ENCODE results near the gene AKR1C1.
"Not testable (repeated sequence)": the region's sequence is repeated elsewhere in the genome, so short reads cannot be mapped to it uniquely, and the experiment has no call there.

Gene AKR1C1

DNA sequence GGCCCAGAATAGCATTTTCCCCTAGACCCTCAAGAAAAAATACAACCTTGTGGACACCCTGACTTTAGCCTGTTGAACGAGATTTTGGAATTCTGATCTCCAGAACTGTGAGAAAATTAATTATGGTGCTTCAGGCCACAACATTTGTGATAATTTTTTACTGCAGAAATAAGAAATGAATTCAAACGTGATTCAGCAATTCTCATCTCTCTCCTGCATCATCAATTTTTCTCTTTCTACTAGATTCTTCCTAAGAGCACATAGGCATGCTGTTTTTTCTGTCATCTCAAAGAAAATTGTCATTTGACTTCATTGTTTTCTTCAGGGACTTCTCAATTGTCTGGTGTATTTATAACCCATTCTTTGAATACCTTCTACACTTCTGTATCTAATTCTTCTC lies 49.4 kb downstream of the AKR1C1 start:
- no peaks in the 10 kb centered on the region for H3K27me3 ChIP-seq (ENCODE audit: control insufficient read depth in 5 of 5, insufficient read depth in 4 of 5, low read length in 5 of 5)
- H3K4me3 ChIP-seq (ENCODE audit: low read depth in 1 of 5, low read length in 5 of 5) = no peak overlapping the region
- H3K9me3 ChIP-seq (ENCODE audit: control insufficient read depth in 5 of 5, low read length in 5 of 5) = no peaks in the 10 kb centered on the region
- H3K4me1 ChIP-seq (ENCODE audit: control insufficient read depth in 5 of 5, insufficient read depth in 5 of 5, low read length in 5 of 5) = peaks cover 0 to 12% (median 4%) of the 10 kb centered on the region in 5 donors
- no peaks in the 10 kb centered on the region for H3K36me3 ChIP-seq (ENCODE audit: control insufficient read depth in 5 of 5, insufficient read depth in 5 of 5, low read length in 5 of 5)
- no peak overlapping the region for H3K27ac ChIP-seq (ENCODE audit: low read depth, low read length)
- no peak overlapping the region for H3K9ac ChIP-seq (ENCODE audit: low read length in 5 of 5)

DNA sequence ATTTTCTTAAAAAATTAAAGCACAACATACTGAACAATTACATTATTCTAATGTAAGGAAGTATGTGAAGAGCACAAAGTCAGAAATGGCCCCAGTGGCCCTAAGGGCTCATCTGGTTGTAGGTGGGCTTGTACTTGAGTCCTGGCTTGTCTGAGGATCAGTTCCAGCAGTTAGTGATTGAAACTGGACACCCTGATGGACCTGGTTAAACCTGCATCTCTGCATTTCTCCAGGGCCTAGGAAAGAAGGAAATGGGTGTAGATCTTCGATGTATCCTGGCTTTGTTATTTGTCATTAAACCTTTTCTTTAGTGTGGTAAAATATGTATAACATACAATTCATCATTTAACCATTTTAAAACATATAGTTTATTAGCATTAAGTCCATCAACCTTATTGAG lies 50.2 kb downstream of the AKR1C1 start:
- Histone ChIP-seq H3K36me3 (ENCODE audit: control insufficient read depth in 5 of 5, insufficient read depth in 5 of 5, low read length in 5 of 5) (no peaks in the 10 kb centered on the region), H3K4me3 (ENCODE audit: low read depth in 1 of 5, low read length in 5 of 5) (no peak overlapping the region), H3K27ac (ENCODE audit: low read depth, low read length) (no peak overlapping the region), H3K9me3 (ENCODE audit: control insufficient read depth in 5 of 5, low read length in 5 of 5) (no peaks in the 10 kb centered on the region), H3K4me1 (ENCODE audit: control insufficient read depth in 5 of 5, insufficient read depth in 5 of 5, low read length in 5 of 5) (peaks cover 0 to 19% (median 10%) of the 10 kb centered on the region in 5 donors), H3K27me3 (ENCODE audit: control insufficient read depth in 5 of 5, insufficient read depth in 4 of 5, low read length in 5 of 5) (no peaks in the 10 kb centered on the region), H3K9ac (ENCODE audit: low read length in 5 of 5) (no peak overlapping the region)

- H3K27me3 ChIP-seq (ENCODE audit: control insufficient read depth in 5 of 5, insufficient read depth in 4 of 5, low read length in 5 of 5); H3K27ac ChIP-seq (ENCODE audit: low read depth, low read length); H3K4me3 ChIP-seq (ENCODE audit: low read depth in 1 of 5, low read length in 5 of 5); H3K9me3 ChIP-seq (ENCODE audit: control insufficient read depth in 5 of 5, low read length in 5 of 5); H3K9ac ChIP-seq (ENCODE audit: low read length in 5 of 5); H3K36me3 ChIP-seq (ENCODE audit: control insufficient read depth in 5 of 5, insufficient read depth in 5 of 5, low read length in 5 of 5): not testable (repeated sequence)
- H3K4me1 ChIP-seq (ENCODE audit: control insufficient read depth in 5 of 5, insufficient read depth in 5 of 5, low read length in 5 of 5) = peaks cover 0 to 26% (median 19%) of the 10 kb centered on the region in 5 donors
These were observed 51.1 kb downstream of the AKR1C1 start for GRCh38 chr10:5014200-5014910.

DNA sequence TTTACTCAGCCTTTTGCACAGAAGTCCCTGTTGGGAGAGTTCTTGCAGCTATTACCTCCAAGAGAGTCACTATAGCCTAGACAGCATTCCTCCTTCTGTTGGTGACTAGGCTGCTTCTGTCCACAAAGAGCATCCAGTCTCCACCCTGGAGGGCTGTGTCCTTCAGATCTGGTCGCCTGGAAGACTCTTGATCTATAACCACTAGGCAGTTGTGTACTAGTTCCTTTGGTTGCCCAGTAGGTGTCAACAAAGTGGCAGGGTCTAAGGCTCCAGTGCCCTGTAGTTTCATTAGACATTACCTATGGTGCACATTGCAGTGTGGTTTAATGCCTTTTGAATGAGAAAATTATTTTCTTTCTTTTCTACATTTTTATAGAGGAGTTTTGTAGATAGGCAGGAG lies 51.7 kb downstream of the AKR1C1 start:
- peaks cover 0 to 30% (median 22%) of the 10 kb centered on the region in 5 donors for H3K4me1 ChIP-seq (ENCODE audit: control insufficient read depth in 5 of 5, insufficient read depth in 5 of 5, low read length in 5 of 5)
- no peaks in the 10 kb centered on the region for H3K27me3 ChIP-seq (ENCODE audit: control insufficient read depth in 5 of 5, insufficient read depth in 4 of 5, low read length in 5 of 5)

DNA sequence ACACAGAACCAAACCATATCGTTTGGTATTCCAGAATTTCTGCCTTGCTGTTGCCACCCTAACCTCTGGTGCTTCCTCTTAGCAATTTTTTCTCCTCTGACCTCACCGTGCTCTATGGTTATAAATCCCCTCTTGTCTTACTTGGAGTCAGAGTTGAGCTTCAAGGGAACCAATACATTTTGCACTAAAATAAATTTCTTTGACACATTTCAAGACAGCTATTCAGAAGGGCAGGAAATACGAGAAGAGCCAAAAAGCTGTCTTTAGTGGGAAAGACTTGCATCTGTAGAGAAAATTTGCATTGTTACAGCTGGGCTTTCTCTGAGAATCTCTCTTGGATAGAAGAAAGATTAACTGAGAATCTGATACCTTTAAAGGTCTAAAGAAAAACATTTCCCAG lies 54.9 kb downstream of the AKR1C1 start:
- no peaks in the 10 kb centered on the region for H3K36me3 ChIP-seq (ENCODE audit: control insufficient read depth in 5 of 5, insufficient read depth in 5 of 5, low read length in 5 of 5)
- peaks cover 0 to 44% (median 31%) of the 10 kb centered on the region in 5 donors for H3K4me1 ChIP-seq (ENCODE audit: control insufficient read depth in 5 of 5, insufficient read depth in 5 of 5, low read length in 5 of 5)
- H3K9me3 ChIP-seq (ENCODE audit: control insufficient read depth in 5 of 5, low read length in 5 of 5) = no peaks in the 10 kb centered on the region
- no peaks in the 10 kb centered on the region for H3K27me3 ChIP-seq (ENCODE audit: control insufficient read depth in 5 of 5, insufficient read depth in 4 of 5, low read length in 5 of 5)
- H3K9ac ChIP-seq (ENCODE audit: low read length in 5 of 5) = peak overlapping the region in 3 of 5 donors; percentile 12 to 46 (median 42)
- H3K4me3 ChIP-seq (ENCODE audit: low read depth in 1 of 5, low read length in 5 of 5) = no peak overlapping the region
- peak overlapping the region; percentile 98 for H3K27ac ChIP-seq (ENCODE audit: low read depth, low read length)

More for the DNA sequence above, 51.7 kb downstream of the AKR1C1 start:
- H3K9ac ChIP-seq (ENCODE audit: low read length in 5 of 5) = no peak overlapping the region
- no peaks in the 10 kb centered on the region for H3K9me3 ChIP-seq (ENCODE audit: control insufficient read depth in 5 of 5, low read length in 5 of 5)
- no peak overlapping the region for H3K4me3 ChIP-seq (ENCODE audit: low read depth in 1 of 5, low read length in 5 of 5)
- no peaks in the 10 kb centered on the region for H3K36me3 ChIP-seq (ENCODE audit: control insufficient read depth in 5 of 5, insufficient read depth in 5 of 5, low read length in 5 of 5)
- H3K27ac ChIP-seq (ENCODE audit: low read depth, low read length) = no peak overlapping the region

- H3K36me3 ChIP-seq (ENCODE audit: control insufficient read depth in 5 of 5, insufficient read depth in 5 of 5, low read length in 5 of 5); H3K9me3 ChIP-seq (ENCODE audit: control insufficient read depth in 5 of 5, low read length in 5 of 5); H3K27me3 ChIP-seq (ENCODE audit: control insufficient read depth in 5 of 5, insufficient read depth in 4 of 5, low read length in 5 of 5); H3K4me3 ChIP-seq (ENCODE audit: low read depth in 1 of 5, low read length in 5 of 5): not testable (repeated sequence)
- H3K27ac ChIP-seq (ENCODE audit: low read depth, low read length) = peak overlapping the region; percentile 98
- peaks cover 0 to 44% (median 31%) of the 10 kb centered on the region in 5 donors for H3K4me1 ChIP-seq (ENCODE audit: control insufficient read depth in 5 of 5, insufficient read depth in 5 of 5, low read length in 5 of 5)
- peak overlapping the region in 2 of 5 donors; percentile 52 to 82 for H3K9ac ChIP-seq (ENCODE audit: low read length in 5 of 5)
These were observed 55.6 kb downstream of the AKR1C1 start for GRCh38 chr10:5018671-5019277.

- not testable (repeated sequence) for H3K9me3 ChIP-seq (ENCODE audit: control insufficient read depth in 5 of 5, low read length in 5 of 5); H3K27me3 ChIP-seq (ENCODE audit: control insufficient read depth in 5 of 5, insufficient read depth in 4 of 5, low read length in 5 of 5); H3K4me3 ChIP-seq (ENCODE audit: low read depth in 1 of 5, low read length in 5 of 5); H3K36me3 ChIP-seq (ENCODE audit: control insufficient read depth in 5 of 5, insufficient read depth in 5 of 5, low read length in 5 of 5)
- H3K9ac ChIP-seq (ENCODE audit: low read length in 5 of 5) = peak overlapping the region in 1 of 5 donors; percentile 82
- H3K27ac ChIP-seq (ENCODE audit: low read depth, low read length) = peak overlapping the region; percentile 98
- H3K4me1 ChIP-seq (ENCODE audit: control insufficient read depth in 5 of 5, insufficient read depth in 5 of 5, low read length in 5 of 5) = peaks cover 0 to 45% (median 29%) of the 10 kb centered on the region in 5 donors
These were observed 56.8 kb downstream of the AKR1C1 start for GRCh38 chr10:5019770-5020612.

DNA sequence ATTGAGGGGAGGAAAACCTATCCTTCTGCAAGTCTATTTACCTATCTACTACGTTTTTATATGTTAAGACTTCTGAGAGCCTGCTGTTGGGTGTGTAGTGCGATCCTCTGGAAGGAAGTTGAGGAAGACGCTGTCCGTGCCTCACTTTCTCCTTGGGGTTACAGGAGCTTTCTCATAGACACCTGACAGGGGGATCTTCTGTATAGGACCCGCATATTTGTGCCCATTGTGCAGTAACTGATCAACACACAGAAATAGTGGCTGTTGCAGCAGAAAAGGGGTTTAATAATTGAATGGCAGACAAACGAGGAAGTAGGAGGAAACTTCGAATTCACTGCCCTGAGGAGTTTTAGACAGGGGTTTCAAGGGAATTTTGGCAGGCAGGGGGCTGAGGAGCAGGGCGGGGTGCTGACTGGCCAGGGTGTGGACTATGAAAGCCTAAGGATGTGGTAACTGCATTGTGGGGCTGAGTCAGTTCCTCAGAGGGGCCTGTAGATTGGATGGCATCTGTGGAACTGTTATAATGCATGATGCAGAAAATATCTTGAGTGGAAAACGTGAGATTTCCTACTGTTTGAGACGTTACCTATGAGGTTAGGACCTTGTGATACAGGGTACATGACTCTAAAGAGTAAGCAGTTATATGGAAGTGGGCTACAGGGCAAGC lies 58.5 kb downstream of the AKR1C1 start:
- not testable (repeated sequence) for H3K9me3 ChIP-seq (ENCODE audit: control insufficient read depth in 5 of 5, low read length in 5 of 5); H3K27ac ChIP-seq (ENCODE audit: low read depth, low read length); H3K9ac ChIP-seq (ENCODE audit: low read length in 5 of 5); H3K4me3 ChIP-seq (ENCODE audit: low read depth in 1 of 5, low read length in 5 of 5); H3K27me3 ChIP-seq (ENCODE audit: control insufficient read depth in 5 of 5, insufficient read depth in 4 of 5, low read length in 5 of 5); H3K36me3 ChIP-seq (ENCODE audit: control insufficient read depth in 5 of 5, insufficient read depth in 5 of 5, low read length in 5 of 5)
- peaks cover 4 to 51% (median 40%) of the 10 kb centered on the region in 5 donors for H3K4me1 ChIP-seq (ENCODE audit: control insufficient read depth in 5 of 5, insufficient read depth in 5 of 5, low read length in 5 of 5)

DNA sequence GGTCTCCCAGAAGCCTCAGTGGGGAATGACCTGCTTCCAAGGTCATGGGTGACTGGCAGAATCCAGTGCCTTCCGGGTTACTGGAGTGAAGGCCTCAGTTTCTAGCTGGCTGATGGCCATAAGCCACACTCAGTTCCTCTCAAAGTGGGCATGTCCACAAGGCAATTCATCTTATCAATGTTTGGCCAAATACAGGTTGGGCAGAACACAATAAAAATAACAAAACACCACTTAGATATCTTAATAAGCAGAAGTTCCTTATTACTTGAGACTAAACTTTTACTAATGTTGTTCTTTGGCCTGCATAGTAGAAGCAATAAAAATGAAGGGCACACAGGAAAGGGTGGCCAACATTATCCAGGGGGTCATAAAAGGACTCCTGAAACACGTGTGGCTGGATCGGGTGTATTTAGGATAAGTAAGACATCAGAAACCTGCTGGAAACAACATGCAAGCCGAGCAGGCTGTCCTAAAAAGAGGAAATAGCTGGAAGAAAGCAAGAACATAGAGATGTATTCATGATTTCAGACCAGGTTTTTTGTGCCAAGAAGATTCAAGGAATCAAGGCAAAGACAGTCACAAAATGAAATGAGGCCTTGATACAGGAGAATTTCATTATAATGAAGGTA lies 60.1 kb downstream of the AKR1C1 start:
- H3K9me3 ChIP-seq (ENCODE audit: control insufficient read depth in 5 of 5, low read length in 5 of 5) = no peaks in the 10 kb centered on the region
- no peak overlapping the region for H3K9ac ChIP-seq (ENCODE audit: low read length in 5 of 5)
- no peaks in the 10 kb centered on the region for H3K27me3 ChIP-seq (ENCODE audit: control insufficient read depth in 5 of 5, insufficient read depth in 4 of 5, low read length in 5 of 5)
- H3K4me1 ChIP-seq (ENCODE audit: control insufficient read depth in 5 of 5, insufficient read depth in 5 of 5, low read length in 5 of 5) = peaks cover 4 to 42% (median 35%) of the 10 kb centered on the region in 5 donors
- H3K27ac ChIP-seq (ENCODE audit: low read depth, low read length) = no peak overlapping the region
- no peak overlapping the region for H3K4me3 ChIP-seq (ENCODE audit: low read depth in 1 of 5, low read length in 5 of 5)
- no peaks in the 10 kb centered on the region for H3K36me3 ChIP-seq (ENCODE audit: control insufficient read depth in 5 of 5, insufficient read depth in 5 of 5, low read length in 5 of 5)
